Ishikawa (cell line): ENCODE measurements around the gene ADK.

Experiments used
- EP300 ChIP-seq: IDR thresholded peaks from 2 replicates; pipeline ENCODE4 v1.6.1; 2012; ENCODE audit warnings: borderline replicate concordance
- TCF12 ChIP-seq: IDR thresholded peaks from 2 replicates; pipeline ENCODE4 v1.6.1; 2012; ENCODE audit warnings: low read depth
- YY1 ChIP-seq: IDR thresholded peaks from 2 replicates; pipeline ENCODE4 v1.6.1; 2012; ENCODE audit warnings: low read depth

DNA sequence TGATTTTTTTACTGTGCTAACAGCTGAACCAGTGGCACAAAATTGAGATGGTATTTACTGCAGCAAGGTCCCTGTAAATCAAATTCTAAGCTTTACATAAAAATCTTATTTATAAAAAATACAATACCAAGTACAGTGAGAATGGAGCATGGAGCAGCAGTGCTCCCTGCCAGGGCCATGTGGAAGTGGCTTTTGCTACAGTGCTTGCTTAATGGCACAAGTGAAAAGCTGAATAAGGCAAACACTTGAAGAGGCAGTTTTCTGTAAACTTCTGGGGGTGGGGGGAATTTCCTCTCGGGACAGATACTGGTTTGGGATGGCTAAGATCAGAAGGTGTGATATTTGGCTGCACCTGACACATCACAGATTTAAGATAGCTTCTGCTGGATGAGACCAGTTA, 27.9 kb upstream of the ADK start:
- TF ChIP-seq TCF12 = no peak
- TF ChIP-seq EP300 = no peak
- no peak for TF ChIP-seq YY1
